Measurements from ENCODE around the gene MYO5C.

GRCh38 chr15:52171807-52172206 lies 123.8 kb downstream of the MYO5C start:
- TF ChIP-seq, protein P1, sequence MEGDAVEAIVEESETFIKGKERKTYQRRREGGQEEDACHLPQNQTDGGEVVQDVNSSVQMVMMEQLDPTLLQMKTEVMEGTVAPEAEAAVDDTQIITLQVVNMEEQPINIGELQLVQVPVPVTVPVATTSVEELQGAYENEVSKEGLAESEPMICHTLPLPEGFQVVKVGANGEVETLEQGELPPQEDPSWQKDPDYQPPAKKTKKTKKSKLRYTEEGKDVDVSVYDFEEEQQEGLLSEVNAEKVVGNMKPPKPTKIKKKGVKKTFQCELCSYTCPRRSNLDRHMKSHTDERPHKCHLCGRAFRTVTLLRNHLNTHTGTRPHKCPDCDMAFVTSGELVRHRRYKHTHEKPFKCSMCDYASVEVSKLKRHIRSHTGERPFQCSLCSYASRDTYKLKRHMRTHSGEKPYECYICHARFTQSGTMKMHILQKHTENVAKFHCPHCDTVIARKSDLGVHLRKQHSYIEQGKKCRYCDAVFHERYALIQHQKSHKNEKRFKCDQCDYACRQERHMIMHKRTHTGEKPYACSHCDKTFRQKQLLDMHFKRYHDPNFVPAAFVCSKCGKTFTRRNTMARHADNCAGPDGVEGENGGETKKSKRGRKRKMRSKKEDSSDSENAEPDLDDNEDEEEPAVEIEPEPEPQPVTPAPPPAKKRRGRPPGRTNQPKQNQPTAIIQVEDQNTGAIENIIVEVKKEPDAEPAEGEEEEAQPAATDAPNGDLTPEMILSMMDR (conservative IDR thresholded peaks at IDR 0.05; ENCODE audit: low read length), result no peak
- TF ChIP-seq EZH2phosphoT487 (IDR thresholded peaks at IDR 0.05; ENCODE audit: borderline replicate concordance, low read depth, low read length), result no peak

All from OCI-LY7 (cell line).